ENCODE results near the gene RHOA. TPM values are rescaled to one million over a fixed set of nuclear protein-coding genes. Genes with fewer than 3 reads are reported as not detected.

Gene RHOA
- total RNA-seq, 6 experiments from 2014 or later, result 142 to 251 (median 171) TPM

DNA sequence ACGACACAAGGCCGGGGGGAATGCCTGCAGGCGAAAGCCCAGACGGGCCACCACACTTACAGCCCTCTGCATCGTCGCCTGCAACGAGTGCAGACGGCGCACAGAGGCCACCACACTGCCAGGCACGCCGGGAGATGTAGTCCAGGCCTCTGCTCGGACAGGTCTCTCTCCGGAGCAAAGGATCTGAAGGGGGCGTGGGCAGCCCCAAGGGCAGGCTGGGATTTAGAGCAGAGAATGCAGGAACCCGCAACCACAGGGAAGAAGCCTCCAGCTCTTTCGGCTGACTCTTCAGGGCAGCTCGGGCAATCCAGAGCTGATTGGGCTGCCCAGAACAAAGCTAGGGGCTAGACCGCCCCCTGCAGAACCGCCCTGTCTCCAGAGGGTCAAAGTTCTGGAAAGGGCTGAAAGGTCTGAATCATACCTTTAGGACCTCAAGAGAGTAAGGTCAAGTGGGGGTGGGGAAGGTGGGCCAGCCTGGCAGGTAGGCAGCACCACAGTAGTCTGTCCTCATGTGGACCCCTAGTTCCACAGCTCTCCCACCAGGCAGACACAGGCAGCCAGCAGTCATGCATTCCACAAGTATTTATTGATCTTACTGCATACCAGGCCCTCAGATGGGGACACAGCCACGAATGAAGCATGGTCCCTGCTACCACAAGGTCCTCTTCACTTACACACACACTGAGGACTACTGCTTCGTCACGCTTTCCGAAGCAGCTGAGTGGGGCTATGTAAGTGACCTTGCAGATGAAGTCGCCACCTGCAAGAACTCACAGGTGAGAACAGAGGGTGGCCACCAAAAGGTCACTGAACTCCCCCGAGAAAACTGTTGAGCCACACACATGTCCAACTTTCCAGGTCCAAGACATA, 10.8 kb upstream of the RHOA start, which contains the start of gene AMT:
Gene AMT, minus strand, starts transcription at position 95 of the 870 bp plus-strand sequence. Its CDS starts 23 bp downstream, at position 72.
- H3K4me3 ChIP-seq, result peak within 1 kb of the TSS; percentile 38 to 64 (median 54)
- H3K9me3 ChIP-seq, result no peaks in the 10 kb centered on the region
- ATAC-seq, result peak; percentile 83 to 93 (median 92)
- 25% methylated on average over 13 of the region's 25 CpGs for WGBS (ENCODE audit: insufficient coverage, low coverage, low lambda C conversion rate, missing lambda C conversion rate)
- H3K27me3 ChIP-seq, result no peaks in the 10 kb centered on the region
- peak; percentile 17 for TF ChIP-seq POLR2A (IDR thresholded peaks at IDR 0.05)
- TF ChIP-seq, protein P1, sequence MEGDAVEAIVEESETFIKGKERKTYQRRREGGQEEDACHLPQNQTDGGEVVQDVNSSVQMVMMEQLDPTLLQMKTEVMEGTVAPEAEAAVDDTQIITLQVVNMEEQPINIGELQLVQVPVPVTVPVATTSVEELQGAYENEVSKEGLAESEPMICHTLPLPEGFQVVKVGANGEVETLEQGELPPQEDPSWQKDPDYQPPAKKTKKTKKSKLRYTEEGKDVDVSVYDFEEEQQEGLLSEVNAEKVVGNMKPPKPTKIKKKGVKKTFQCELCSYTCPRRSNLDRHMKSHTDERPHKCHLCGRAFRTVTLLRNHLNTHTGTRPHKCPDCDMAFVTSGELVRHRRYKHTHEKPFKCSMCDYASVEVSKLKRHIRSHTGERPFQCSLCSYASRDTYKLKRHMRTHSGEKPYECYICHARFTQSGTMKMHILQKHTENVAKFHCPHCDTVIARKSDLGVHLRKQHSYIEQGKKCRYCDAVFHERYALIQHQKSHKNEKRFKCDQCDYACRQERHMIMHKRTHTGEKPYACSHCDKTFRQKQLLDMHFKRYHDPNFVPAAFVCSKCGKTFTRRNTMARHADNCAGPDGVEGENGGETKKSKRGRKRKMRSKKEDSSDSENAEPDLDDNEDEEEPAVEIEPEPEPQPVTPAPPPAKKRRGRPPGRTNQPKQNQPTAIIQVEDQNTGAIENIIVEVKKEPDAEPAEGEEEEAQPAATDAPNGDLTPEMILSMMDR (IDR thresholded peaks at IDR 0.05), result no peak
- intact Hi-C loops (cut with DNase I), result no loop called here
- peak within 1 kb of the TSS in 2 of 3 donors; percentile 42 to 75 for H3K27ac ChIP-seq
- H3K4me1 ChIP-seq, result peaks cover 0 to 28% (median 6%) of the 10 kb centered on the region in 4 donors
- H3K36me3 ChIP-seq, result peaks cover 0 to 15% (median 5%) of the 10 kb centered on the region in 4 donors
- peak; percentile 71 to 85 (median 85) for DNase-seq

GRCh38 chr3:49421890-49422378, 10.2 kb upstream of the RHOA start:
- DNase-seq, result no peak

DNA sequence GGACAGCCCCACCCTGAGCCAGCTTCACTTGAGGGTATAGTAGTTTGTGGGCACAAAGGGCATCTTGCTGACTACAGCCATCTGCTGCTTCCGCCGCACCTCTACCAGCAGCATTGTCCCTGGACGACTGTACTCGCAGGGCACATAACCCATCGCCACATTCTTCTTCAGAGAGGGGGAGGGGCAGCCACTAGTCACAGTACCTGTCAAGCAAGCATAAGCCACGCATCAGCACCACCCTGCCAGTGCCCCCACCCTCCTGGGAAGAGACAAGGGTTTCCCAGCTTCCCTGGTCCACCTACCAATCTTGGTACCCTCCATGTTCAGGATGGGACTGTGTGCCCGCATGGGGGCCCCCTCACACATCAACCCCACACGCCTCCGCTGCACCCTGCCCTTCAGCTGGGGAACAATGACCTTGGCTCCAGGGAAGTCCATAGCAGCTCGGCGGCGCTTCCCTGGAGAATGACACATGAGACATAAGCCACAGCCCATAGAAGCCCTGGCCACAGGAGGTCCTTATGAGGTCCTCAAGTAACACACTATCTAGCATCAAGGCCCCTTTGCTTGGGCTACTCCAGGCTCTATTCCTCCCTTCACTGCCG, 5.8 kb upstream of the RHOA start:
- TF ChIP-seq, protein P1 (IDR thresholded peaks at IDR 0.05), result no peak
- no peak for TF ChIP-seq POLR2A (IDR thresholded peaks at IDR 0.05)
- Histone ChIP-seq H3K4me1 (peaks cover 0 to 29% (median 3%) of the 10 kb centered on the region in 4 donors), H3K36me3 (peaks cover 0 to 17% (median 0%) of the 10 kb centered on the region in 4 donors), H3K27ac (no peak overlapping the region), H3K9me3 (no peaks in the 10 kb centered on the region), H3K4me3 (no peak overlapping the region), H3K27me3 (no peaks in the 10 kb centered on the region)
- intact Hi-C loops (cut with DNase I), result no loop called here
- 95% methylated on average over 7 of the region's 13 CpGs for WGBS (ENCODE audit: insufficient coverage, low coverage, low lambda C conversion rate, missing lambda C conversion rate)
- no peak for ATAC-seq
- no peak for DNase-seq

More at GRCh38 chr3:49421890-49422378, 10.2 kb upstream of the RHOA start:
- Histone ChIP-seq H3K27ac (peak overlapping the region in 1 of 3 donors; percentile 75), H3K27me3 (no peaks in the 10 kb centered on the region), H3K4me3 (peak overlapping the region; percentile 38 to 64 (median 54)), H3K36me3 (peaks cover 0 to 15% (median 5%) of the 10 kb centered on the region in 4 donors), H3K9me3 (no peaks in the 10 kb centered on the region), H3K4me1 (peaks cover 0 to 28% (median 6%) of the 10 kb centered on the region in 4 donors)
- intact Hi-C loops (cut with DNase I), result no loop called here
- peak; percentile 39 to 56 (median 46) for ATAC-seq
- TF ChIP-seq POLR2A (IDR thresholded peaks at IDR 0.05), result no peak
- TF ChIP-seq, protein P1 (IDR thresholded peaks at IDR 0.05), result no peak
- WGBS (ENCODE audit: insufficient coverage, low coverage, low lambda C conversion rate, missing lambda C conversion rate), result 11% methylated on average over 5 of the region's 14 CpGs

GRCh38 chr3:49416867-49417266, 5.1 kb upstream of the RHOA start:
- Histone ChIP-seq H3K36me3 (peaks cover 0 to 17% (median 0%) of the 10 kb centered on the region in 4 donors), H3K27ac (no peak overlapping the region), H3K4me3 (no peak overlapping the region), H3K9me3 (no peaks in the 10 kb centered on the region), H3K4me1 (peaks cover 0 to 27% (median 2%) of the 10 kb centered on the region in 4 donors), H3K27me3 (no peaks in the 10 kb centered on the region)
- TF ChIP-seq, protein P1 (IDR thresholded peaks at IDR 0.05), result no peak
- no peak for TF ChIP-seq POLR2A (IDR thresholded peaks at IDR 0.05)
- 100% methylated on average over 2 of the region's 2 CpGs for WGBS (ENCODE audit: insufficient coverage, low coverage, low lambda C conversion rate, missing lambda C conversion rate)
- no peak for DNase-seq
- intact Hi-C loops (cut with DNase I), result no loop called here
- ATAC-seq, result no peak

All from right lobe of liver (tissue), 6 donors.